Erythroblast (primary cell): ENCODE measurements around the gene PHF1.

Experiments used
- GATA1 ChIP-seq: IDR thresholded peaks from 2 replicates; pipeline ENCODE4 v1.6.1; 2011; ENCODE audit warnings: low read depth, mild to moderate bottlenecking, control low read depth, low read length, moderate library complexity
- POLR2A ChIP-seq: IDR thresholded peaks from 2 replicates; pipeline ENCODE4 v1.6.1; 2011; ENCODE audit warnings: mild to moderate bottlenecking, low read length

- TF ChIP-seq POLR2A (no peak), GATA1 (no peak)
These were observed 3.6 kb upstream of the PHF1 start for GRCh38 chr6:33407132-33407718.
